ENCODE results near the gene LMOD3. TPM values are rescaled to one million over a fixed set of nuclear protein-coding genes. Genes with fewer than 3 reads are reported as not detected.

The LMOD3 gene
- total RNA-seq, 2 experiments from 2014 or later = not detected

DNA sequence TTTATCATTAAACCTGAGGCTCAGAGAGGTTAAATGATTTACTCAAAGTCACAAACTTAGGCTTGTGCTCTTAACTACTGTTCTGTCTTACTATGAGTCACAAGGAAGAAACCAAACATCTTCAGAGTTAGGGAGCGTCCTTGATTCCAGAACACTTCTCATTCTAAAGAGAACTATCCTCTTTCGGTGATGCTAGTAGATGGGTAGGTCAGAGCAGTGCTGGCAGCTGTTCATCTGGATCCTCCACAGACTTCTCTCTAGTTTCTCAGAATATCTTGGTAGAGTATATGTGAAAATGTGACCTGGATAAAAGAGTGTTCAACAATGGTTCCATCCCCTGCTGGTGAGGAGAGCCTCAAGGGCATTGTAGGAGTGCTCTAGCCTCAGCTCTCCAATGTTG, 34.3 kb downstream of the LMOD3 start:
- H3K36me3 Mint-ChIP-seq (ENCODE audit: low read depth) = peaks cover 48% of the 10 kb centered on the region
- H3K27me3 ChIP-seq (ENCODE audit: control insufficient read depth in 1 of 2, insufficient read depth in 2 of 2, low read length in 2 of 2) = no peaks in the 10 kb centered on the region
- no peaks in the 10 kb centered on the region for H3K9me3 Mint-ChIP-seq
- DNase-seq (no peak), ATAC-seq (ENCODE audit: poor library complexity) (no peak)
- peak overlapping the region; percentile 72 for H3K4me3 Mint-ChIP-seq
- H3K36me3 ChIP-seq (ENCODE audit: insufficient read depth, low read length) = peaks cover 13% of the 10 kb centered on the region
- peak overlapping the region; percentile 78 to 91 for H3K27ac ChIP-seq (ENCODE audit: low read depth in 1 of 2, low read length in 2 of 2)
- peaks cover 76% of the 10 kb centered on the region for H3K4me1 Mint-ChIP-seq (ENCODE audit: low read depth)
- peak overlapping the region; percentile 96 for H3K27ac Mint-ChIP-seq
- ChIA-PET POLR2A (interaction anchor here (1.0 to 1.5 kb wide), 3 partner anchors 17 to 38 kb away, joined by 3 read pairs; no protein-coding TSS in a partner anchor), CTCF (interaction anchor here (0.5 to 1.6 kb wide), 3 partner anchors 8 to 1870 kb away, joined by 4 to 5 read pairs (median 5); no protein-coding TSS in a partner anchor)
- H3K4me3 ChIP-seq (ENCODE audit: low read length) = peak overlapping the region; percentile 85
- intact Hi-C loops (cut with DNase I, micrococcal nuclease) = loop anchor here in 1 of 2 experiments (10.0 kb wide), 1 partner anchor 1433 kb away; the partner anchor contains the start of gene SUCLG2
- TF ChIP-seq, protein P1, sequence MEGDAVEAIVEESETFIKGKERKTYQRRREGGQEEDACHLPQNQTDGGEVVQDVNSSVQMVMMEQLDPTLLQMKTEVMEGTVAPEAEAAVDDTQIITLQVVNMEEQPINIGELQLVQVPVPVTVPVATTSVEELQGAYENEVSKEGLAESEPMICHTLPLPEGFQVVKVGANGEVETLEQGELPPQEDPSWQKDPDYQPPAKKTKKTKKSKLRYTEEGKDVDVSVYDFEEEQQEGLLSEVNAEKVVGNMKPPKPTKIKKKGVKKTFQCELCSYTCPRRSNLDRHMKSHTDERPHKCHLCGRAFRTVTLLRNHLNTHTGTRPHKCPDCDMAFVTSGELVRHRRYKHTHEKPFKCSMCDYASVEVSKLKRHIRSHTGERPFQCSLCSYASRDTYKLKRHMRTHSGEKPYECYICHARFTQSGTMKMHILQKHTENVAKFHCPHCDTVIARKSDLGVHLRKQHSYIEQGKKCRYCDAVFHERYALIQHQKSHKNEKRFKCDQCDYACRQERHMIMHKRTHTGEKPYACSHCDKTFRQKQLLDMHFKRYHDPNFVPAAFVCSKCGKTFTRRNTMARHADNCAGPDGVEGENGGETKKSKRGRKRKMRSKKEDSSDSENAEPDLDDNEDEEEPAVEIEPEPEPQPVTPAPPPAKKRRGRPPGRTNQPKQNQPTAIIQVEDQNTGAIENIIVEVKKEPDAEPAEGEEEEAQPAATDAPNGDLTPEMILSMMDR (IDR thresholded peaks at IDR 0.05) = no peak
- H3K4me1 ChIP-seq (ENCODE audit: insufficient read depth, low read length) = peaks cover 70% of the 10 kb centered on the region
- no peaks in the 10 kb centered on the region for H3K27me3 Mint-ChIP-seq
- no peaks in the 10 kb centered on the region for H3K9me3 ChIP-seq (ENCODE audit: control insufficient read depth in 1 of 2, insufficient read depth in 1 of 2, low read length in 2 of 2)

GRCh38 chr3:69087030-69087791, 35.2 kb downstream of the LMOD3 start:
- ATAC-seq (ENCODE audit: poor library complexity) (no peak), DNase-seq (peak in 1 of 14 experiments; percentile 43)
- peak overlapping the region; percentile 91 for H3K27ac ChIP-seq (ENCODE audit: low read depth in 1 of 2, low read length in 2 of 2)
- H3K36me3 ChIP-seq (ENCODE audit: insufficient read depth, low read length) = peaks cover 13% of the 10 kb centered on the region
- no peaks in the 10 kb centered on the region for H3K27me3 Mint-ChIP-seq
- H3K9me3 Mint-ChIP-seq = no peaks in the 10 kb centered on the region
- peaks cover 76% of the 10 kb centered on the region for H3K4me1 Mint-ChIP-seq (ENCODE audit: low read depth)
- ChIA-PET CTCF (interaction anchor here (1.4 to 1.8 kb wide), 3 partner anchors 9 to 37 kb away, joined by 3 to 5 read pairs (median 3); no protein-coding TSS in a partner anchor), POLR2A (interaction anchor here (0.8 to 8.6 kb wide), 9 partner anchors 6 to 74 kb away, joined by 3 to 75 read pairs (median 5); partner anchors contain the start of genes EOGT and TMF1)
- peaks cover 48% of the 10 kb centered on the region for H3K36me3 Mint-ChIP-seq (ENCODE audit: low read depth)
- H3K4me3 Mint-ChIP-seq = peak overlapping the region; percentile 72
- H3K9me3 ChIP-seq (ENCODE audit: control insufficient read depth in 1 of 2, insufficient read depth in 1 of 2, low read length in 2 of 2) = no peaks in the 10 kb centered on the region
- H3K27me3 ChIP-seq (ENCODE audit: control insufficient read depth in 1 of 2, insufficient read depth in 2 of 2, low read length in 2 of 2) = no peaks in the 10 kb centered on the region
- H3K27ac Mint-ChIP-seq = peak overlapping the region; percentile 96
- peaks cover 69% of the 10 kb centered on the region for H3K4me1 ChIP-seq (ENCODE audit: insufficient read depth, low read length)
- intact Hi-C loops (cut with DNase I, micrococcal nuclease) = loop anchor here in 1 of 2 experiments (10.0 kb wide), 1 partner anchor 1432 kb away; the partner anchor contains the start of gene SUCLG2
- H3K4me3 ChIP-seq (ENCODE audit: low read length) = peak overlapping the region; percentile 85
- TF ChIP-seq, protein P1 (IDR thresholded peaks at IDR 0.05) = no peak

DNA sequence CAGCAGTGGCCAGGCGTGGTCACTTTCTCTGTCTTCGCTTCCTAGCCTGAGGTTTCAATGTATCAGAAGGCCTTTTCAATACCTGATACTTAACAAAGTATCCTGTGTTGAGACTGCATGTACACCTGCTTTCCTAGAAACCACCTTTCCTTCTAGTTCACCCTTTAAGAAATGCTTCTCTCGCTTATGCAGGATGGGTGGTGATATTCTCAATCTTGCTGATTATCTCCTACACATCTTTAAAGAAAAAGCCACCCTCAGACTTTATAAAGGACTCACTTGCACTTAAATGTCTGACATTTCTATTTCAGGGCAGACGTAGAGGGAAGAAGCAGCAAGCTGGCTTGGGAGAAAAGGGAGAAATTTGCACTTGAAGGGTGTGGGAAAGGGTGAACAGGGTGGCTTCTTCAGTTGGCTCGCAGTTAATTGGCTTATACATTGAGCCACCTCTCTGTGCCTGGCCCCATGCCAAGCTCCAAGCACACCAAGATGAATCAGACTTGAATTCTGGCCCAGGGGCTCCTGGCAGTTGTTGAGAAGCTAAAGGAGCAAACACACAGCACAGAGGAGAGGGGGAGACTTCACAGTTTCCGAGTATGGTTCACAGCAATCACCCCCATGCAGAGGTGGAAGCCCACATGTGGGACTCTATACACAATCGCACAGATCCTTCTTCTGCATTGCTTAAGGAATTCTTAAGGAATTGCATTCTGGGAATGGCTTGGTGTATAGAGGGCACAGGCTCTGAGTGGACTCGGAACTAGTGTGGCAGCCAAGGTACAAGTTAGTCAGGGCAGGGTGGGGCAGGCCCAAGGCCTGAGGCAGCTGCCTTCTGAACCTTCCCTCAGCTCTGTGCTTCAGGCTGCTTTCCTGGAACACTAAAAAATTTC, 36.3 kb downstream of the LMOD3 start:
- peak overlapping the region; percentile 85 for H3K4me3 ChIP-seq (ENCODE audit: low read length)
- H3K4me1 ChIP-seq (ENCODE audit: insufficient read depth, low read length) = peaks cover 68% of the 10 kb centered on the region
- H3K36me3 Mint-ChIP-seq (ENCODE audit: low read depth) = peaks cover 48% of the 10 kb centered on the region
- peak overlapping the region; percentile 91 for H3K4me3 Mint-ChIP-seq
- peak overlapping the region; percentile 91 for H3K27ac ChIP-seq (ENCODE audit: low read depth in 1 of 2, low read length in 2 of 2)
- H3K27me3 Mint-ChIP-seq = no peaks in the 10 kb centered on the region
- ChIA-PET POLR2A (interaction anchor here (0.8 to 8.6 kb wide), 12 partner anchors 8 to 73 kb away, joined by 3 to 75 read pairs (median 4); partner anchors contain the start of genes EOGT and TMF1), CTCF (interaction anchor here (1.1 to 1.8 kb wide), 5 partner anchors 9 to 36 kb away, joined by 3 to 5 read pairs (median 3); no protein-coding TSS in a partner anchor)
- ATAC-seq (ENCODE audit: poor library complexity) = peak; percentile 2
- TF ChIP-seq, protein P1 (IDR thresholded peaks at IDR 0.05) = no peak
- no peaks in the 10 kb centered on the region for H3K9me3 ChIP-seq (ENCODE audit: control insufficient read depth in 1 of 2, insufficient read depth in 1 of 2, low read length in 2 of 2)
- peak in 13 of 14 experiments; percentile 56 to 91 (median 71) for DNase-seq
- peaks cover 77% of the 10 kb centered on the region for H3K4me1 Mint-ChIP-seq (ENCODE audit: low read depth)
- H3K27me3 ChIP-seq (ENCODE audit: control insufficient read depth in 1 of 2, insufficient read depth in 2 of 2, low read length in 2 of 2) = no peaks in the 10 kb centered on the region
- peak overlapping the region; percentile 96 for H3K27ac Mint-ChIP-seq
- intact Hi-C loops (cut with DNase I, micrococcal nuclease) = loop anchor here in 1 of 2 experiments (2.0 to 10.0 kb wide), 2 partner anchors 35 to 1431 kb away; partner anchors contain the start of gene SUCLG2
- H3K36me3 ChIP-seq (ENCODE audit: insufficient read depth, low read length) = peaks cover 13% of the 10 kb centered on the region
- H3K9me3 Mint-ChIP-seq = no peaks in the 10 kb centered on the region
